HG03064 (cell line): Measurements from ENCODE around the gene TPRKB.
"Not testable (repeated sequence)": the region's sequence is repeated elsewhere in the genome, so short reads cannot be mapped to it uniquely, and the experiment has no call there.

Experiments
- ATAC-seq: cut with Tn5 transposase; IDR thresholded peaks from one replicate; pipeline ENCODE4 v1.9.1; 2021; ENCODE audit warnings: low read depth; ENCODE audit not compliant: unreplicated experiment

TPRKB gene

GRCh38 chr2:73736855-73737779 is at the start of gene TPRKB:
TPRKB (minus strand) TSS chr2:73737345; CDS start chr2:73734569, 2,776 bp downstream.
- ATAC-seq: peak; percentile 98

DNA sequence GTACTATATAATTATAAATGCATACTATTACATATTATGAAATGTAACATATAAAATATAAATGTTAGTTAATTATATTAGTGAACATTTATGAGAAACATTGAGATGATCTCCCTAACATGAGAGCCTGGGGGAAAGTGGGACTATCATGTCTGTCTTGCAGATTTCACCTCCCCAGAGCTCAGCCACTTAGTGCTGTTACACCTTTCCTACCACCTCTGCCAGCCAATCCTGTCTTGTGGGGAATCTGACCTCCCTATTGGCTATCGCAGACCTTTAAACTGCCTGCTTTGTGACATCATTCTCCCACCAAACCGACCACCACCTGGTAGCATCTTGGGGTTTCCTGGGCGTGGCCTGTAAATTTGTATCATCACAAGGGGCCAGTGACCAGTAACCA is 46.7 kb upstream of the TPRKB start, which contains the start of gene C2orf78:
C2orf78 (plus strand) TSS at position 301 of the 400 bp plus-strand sequence. CDS start 127 bp downstream, outside the sequence.
- ATAC-seq: not testable (repeated sequence)

DNA sequence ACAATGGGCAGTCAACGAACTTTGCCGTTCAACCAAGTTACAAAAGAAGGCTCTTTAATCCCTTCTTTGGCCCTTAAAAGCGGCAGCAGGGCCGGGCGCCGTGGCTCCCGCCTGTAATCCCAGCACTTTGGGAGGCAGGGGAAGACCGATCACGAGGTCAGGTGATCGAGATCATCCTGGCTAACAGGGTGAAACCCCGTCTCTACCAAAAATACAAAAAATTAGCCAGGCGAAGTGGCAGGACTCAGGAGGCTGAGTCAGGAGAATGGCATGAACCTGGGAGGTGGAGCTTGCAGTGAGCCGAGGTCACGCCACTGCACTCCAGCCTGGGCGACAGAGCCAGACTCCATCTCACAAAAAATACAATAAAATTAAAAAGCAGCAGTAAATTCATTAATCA is 46.3 kb upstream of the TPRKB start:
- not testable (repeated sequence) for ATAC-seq

GRCh38 chr2:73780237-73780582 is 43.1 kb upstream of the TPRKB start:
- no peak for ATAC-seq

- ATAC-seq: peak; percentile 90
These were observed 42.5 kb upstream of the TPRKB start, which contains the start of gene DUSP11 for GRCh38 chr2:73779467-73780236. DUSP11 (minus strand) TSS chr2:73780103; CDS start chr2:73779974, 129 bp downstream.

DNA sequence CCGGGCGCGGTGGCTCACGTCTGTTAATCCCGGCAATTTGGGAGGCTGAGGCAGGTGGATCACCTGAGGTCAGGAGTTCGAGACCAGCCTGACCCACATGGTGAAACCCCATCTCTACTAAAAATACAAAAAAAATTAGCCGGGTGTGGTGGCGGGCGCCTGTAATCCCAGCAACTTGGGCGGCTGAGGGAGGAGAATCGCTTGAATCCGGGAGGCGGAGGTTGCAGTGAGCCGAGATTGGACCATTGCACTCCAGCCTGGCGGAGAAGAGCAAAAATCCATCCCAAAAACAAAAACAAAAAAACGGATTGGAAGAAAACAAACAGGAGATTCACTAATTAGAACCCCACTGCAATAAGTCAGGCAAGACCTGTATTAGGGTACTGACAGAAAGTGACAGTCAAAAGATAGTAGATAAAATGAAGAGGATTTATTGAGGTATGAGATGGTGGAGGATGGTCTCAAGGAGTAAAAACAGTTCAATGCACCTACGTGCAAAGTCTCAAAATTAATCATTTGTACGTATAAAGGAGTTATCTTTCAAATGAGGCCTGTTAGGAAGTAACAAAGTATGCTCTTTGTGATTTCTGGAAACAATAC is 41.8 kb upstream of the TPRKB start:
- ATAC-seq: not testable (repeated sequence)

- ATAC-seq: no peak
These were observed 39.8 kb upstream of the TPRKB start for GRCh38 chr2:73776869-73777519.

DNA sequence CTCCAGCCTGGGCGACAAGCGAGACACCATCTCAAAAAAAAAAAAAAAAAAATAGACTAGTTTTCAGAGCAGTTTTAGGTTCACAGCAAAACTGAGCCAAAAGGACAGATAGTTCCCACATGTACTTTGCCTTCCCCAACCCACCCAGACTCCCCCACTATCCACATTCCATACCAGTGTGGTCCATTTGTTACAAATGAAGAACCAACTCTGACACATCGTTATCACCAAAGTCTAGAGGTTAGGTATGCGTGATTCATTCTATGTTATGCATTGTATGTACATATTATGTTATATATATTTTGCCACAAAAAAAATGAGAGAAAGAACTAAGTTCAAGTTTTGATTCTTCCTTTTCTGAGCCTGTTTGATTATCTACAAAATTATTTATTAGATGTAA is 39.2 kb upstream of the TPRKB start:
- no peak for ATAC-seq

- no peak for ATAC-seq
These were observed 35.7 kb upstream of the TPRKB start for GRCh38 chr2:73772819-73773218.

DNA sequence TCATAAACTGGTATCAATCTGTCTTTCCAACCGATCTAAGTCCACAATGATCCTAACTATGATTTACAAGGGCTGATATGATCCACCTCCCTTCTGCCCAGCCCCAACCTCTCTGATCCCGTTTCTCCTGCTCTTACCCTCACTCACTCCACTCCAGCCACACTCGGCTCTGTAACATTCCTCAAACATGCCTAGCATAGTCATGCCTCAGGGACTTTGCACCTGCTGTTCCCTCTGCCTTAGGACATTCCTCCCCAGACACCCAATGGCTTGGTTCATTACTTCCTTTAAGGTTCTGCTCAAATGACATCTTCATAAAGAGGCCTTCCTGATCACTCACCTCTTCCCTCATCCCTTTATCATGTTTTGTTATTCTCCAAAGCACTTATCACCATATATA is 33.6 kb upstream of the TPRKB start:
- ATAC-seq: no peak

- no peak for ATAC-seq
These were observed 29.8 kb upstream of the TPRKB start for GRCh38 chr2:73766994-73767393.

DNA sequence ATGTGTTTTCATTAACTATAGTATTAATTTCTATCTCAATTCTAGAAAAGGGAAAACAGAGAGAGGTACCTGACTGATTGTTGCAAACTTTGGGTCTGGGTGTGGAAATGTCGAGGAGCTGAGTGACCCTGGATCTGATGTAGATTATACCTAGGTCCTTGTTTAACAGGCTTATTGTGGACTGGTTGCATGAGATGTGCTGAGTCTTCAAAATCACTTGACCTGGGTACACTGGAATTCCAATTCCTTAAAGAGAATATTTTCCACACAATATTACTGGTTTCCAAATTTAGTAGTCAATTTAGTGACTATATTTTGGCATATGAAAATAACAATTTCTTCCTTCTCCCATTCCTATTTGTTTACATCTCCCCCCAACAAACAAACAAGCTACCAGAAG is 29.2 kb upstream of the TPRKB start:
- no peak for ATAC-seq

- ATAC-seq: no peak
These were observed 27.8 kb upstream of the TPRKB start for GRCh38 chr2:73764945-73765344.

GRCh38 chr2:73762571-73762970 is 25.4 kb upstream of the TPRKB start:
- ATAC-seq: no peak

- no peak for ATAC-seq
These were observed 22.8 kb upstream of the TPRKB start for GRCh38 chr2:73759904-73760303.

GRCh38 chr2:73759285-73759764 is 22.2 kb upstream of the TPRKB start:
- no peak for ATAC-seq

GRCh38 chr2:73754332-73754731 is 17.2 kb upstream of the TPRKB start:
- ATAC-seq: not testable (repeated sequence)

DNA sequence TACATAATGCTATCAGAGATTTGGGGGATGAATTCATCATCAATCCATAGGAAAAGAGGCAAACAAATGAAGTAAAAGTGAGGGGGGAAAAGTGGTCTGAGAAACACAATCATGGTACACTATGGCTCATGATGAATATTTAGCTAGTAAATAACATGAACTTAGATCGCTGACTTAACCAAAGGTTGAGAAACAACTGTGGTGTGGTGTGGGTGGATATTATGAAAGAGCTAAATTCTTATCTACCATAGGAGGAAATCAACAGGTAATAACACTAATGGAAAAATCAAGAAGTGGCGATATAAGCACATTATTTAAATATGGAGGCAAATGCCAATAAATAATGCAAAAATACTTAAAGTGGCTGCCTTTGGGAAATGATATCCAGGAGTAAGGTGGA is 12.2 kb upstream of the TPRKB start:
- no peak for ATAC-seq

GRCh38 chr2:73746877-73747208 is 9.7 kb upstream of the TPRKB start:
- no peak for ATAC-seq
